Parathyroid adenoma (tissue), 2 donors: ENCODE data around the gene UPP1.
"Not testable (repeated sequence)": the region's sequence is repeated elsewhere in the genome, so short reads cannot be mapped to it uniquely, and the experiment has no call there.

Experiments
- H2AFZ ChIP-seq: fragments of 300-600 bp; sonication (generic); one replicate; pipeline ENCODE4 v1.7.0; 2017; ENCODE audit warnings: antibody characterized with exemption, mild to moderate bottlenecking
- H3K27ac ChIP-seq: fragments of 300-600 bp; sonication (generic); one replicate; pipeline ENCODE4 v1.7.0; 2017
- H3K27me3 ChIP-seq: fragments of 300-600 bp; sonication (generic); one replicate; pipeline ENCODE4 v1.7.0; 2017; ENCODE audit warnings: low read length; ENCODE audit not compliant: control insufficient read depth, insufficient read depth
- H3K36me3 ChIP-seq: fragments of 300-600 bp; sonication (generic); one replicate; pipeline ENCODE4 v1.7.0; 2017; ENCODE audit warnings: low read length; ENCODE audit not compliant: control insufficient read depth, insufficient read depth
- H3K4me1 ChIP-seq: fragments of 300-600 bp; sonication (generic); one replicate; pipeline ENCODE4 v1.7.0; 2017; ENCODE audit warnings: control low read depth
- H3K4me2 ChIP-seq: fragments of 300-600 bp; sonication (generic); one replicate; pipeline ENCODE4 v1.7.0; 2017; ENCODE audit warnings: low read length
- H3K4me3 ChIP-seq: fragments of 300-600 bp; sonication (generic); one replicate; pipeline ENCODE4 v1.7.0; 2017; ENCODE audit warnings: low read depth, low read length
- H3K79me2 ChIP-seq: fragments of 300-600 bp; sonication (generic); one replicate; pipeline ENCODE4 v1.7.0; 2017; ENCODE audit warnings: control low read depth
- H3K9ac ChIP-seq: fragments of 300-600 bp; sonication (generic); one replicate; pipeline ENCODE4 v1.7.0; 2017; ENCODE audit warnings: mild to moderate bottlenecking
- H3K9me3 ChIP-seq: fragments of 300-600 bp; sonication (generic); one replicate; pipeline ENCODE4 v1.7.0; 2017; ENCODE audit warnings: low read length; ENCODE audit not compliant: control insufficient read depth
- CTCF ChIP-seq: fragments of 300-600 bp; sonication (generic); IDR thresholded peaks from one replicate; pipeline ENCODE4 v1.7.0; 2017; ENCODE audit warnings: antibody characterized with exemption, mild to moderate bottlenecking
- donor health status: primary hyperparathyroidism.

UPP1 gene

GRCh38 chr7:48118041-48118440 is 29.0 kb downstream of the UPP1 start:
- H3K36me3 ChIP-seq: no peaks in the 10 kb centered on the region
- no peak overlapping the region for H3K4me2 ChIP-seq
- H3K4me1 ChIP-seq: no peaks in the 10 kb centered on the region
- no peaks in the 10 kb centered on the region for H3K79me2 ChIP-seq
- TF ChIP-seq CTCF: no peak
- H3K9me3 ChIP-seq: no peaks in the 10 kb centered on the region
- H3K27me3 ChIP-seq: no peaks in the 10 kb centered on the region
- no peak overlapping the region for H3K9ac ChIP-seq
- H3K27ac ChIP-seq: no peak overlapping the region
- no peak overlapping the region for H2AFZ ChIP-seq
- no peak overlapping the region for H3K4me3 ChIP-seq

- not testable (repeated sequence) for H3K4me1 ChIP-seq, H3K79me2 ChIP-seq, H3K4me3 ChIP-seq, H3K9me3 ChIP-seq, H2AFZ ChIP-seq, H3K27me3 ChIP-seq, H3K9ac ChIP-seq, H3K36me3 ChIP-seq, H3K27ac ChIP-seq, H3K4me2 ChIP-seq
These were observed 31.5 kb downstream of the UPP1 start for GRCh38 chr7:48120536-48120935.

- no peak for TF ChIP-seq CTCF
- Histone ChIP-seq H3K27ac (no peak overlapping the region), H3K9me3 (no peaks in the 10 kb centered on the region), H3K27me3 (no peaks in the 10 kb centered on the region), H3K9ac (no peak overlapping the region), H3K79me2 (no peaks in the 10 kb centered on the region), H3K36me3 (no peaks in the 10 kb centered on the region), H2AFZ (no peak overlapping the region), H3K4me1 (no peaks in the 10 kb centered on the region), H3K4me2 (no peak overlapping the region), H3K4me3 (no peak overlapping the region)
These were observed 37.0 kb downstream of the UPP1 start for GRCh38 chr7:48126037-48126436.

GRCh38 chr7:48130658-48131108 is 41.6 kb downstream of the UPP1 start:
- no peak overlapping the region for H2AFZ ChIP-seq
- H3K27ac ChIP-seq: no peak overlapping the region
- H3K4me2 ChIP-seq: no peak overlapping the region
- H3K27me3 ChIP-seq: no peaks in the 10 kb centered on the region
- H3K4me3 ChIP-seq: no peak overlapping the region
- H3K9ac ChIP-seq: no peak overlapping the region
- no peaks in the 10 kb centered on the region for H3K79me2 ChIP-seq
- no peaks in the 10 kb centered on the region for H3K36me3 ChIP-seq
- TF ChIP-seq CTCF: no peak
- H3K9me3 ChIP-seq: no peaks in the 10 kb centered on the region
- no peaks in the 10 kb centered on the region for H3K4me1 ChIP-seq

GRCh38 chr7:48132792-48133191 is 43.7 kb downstream of the UPP1 start:
- Histone ChIP-seq H3K36me3 (no peaks in the 10 kb centered on the region), H3K4me1 (no peaks in the 10 kb centered on the region), H3K4me2 (no peak overlapping the region), H3K27ac (no peak overlapping the region), H3K9ac (no peak overlapping the region), H2AFZ (no peak overlapping the region), H3K4me3 (no peak overlapping the region), H3K9me3 (no peaks in the 10 kb centered on the region), H3K79me2 (no peaks in the 10 kb centered on the region), H3K27me3 (no peaks in the 10 kb centered on the region)
- no peak for TF ChIP-seq CTCF
